Neural cell (in vitro differentiated cells): ENCODE results near the gene CCDC81. TPM values are rescaled to one million over a fixed set of nuclear protein-coding genes. Genes with fewer than 3 reads are reported as not detected.

Experiments
- H2AFZ ChIP-seq: fragments of 200-600, 300-800 bp; sonication (generic), shearing (Covaris generic); 2 replicates; pipeline ENCODE4 v1.6.0; 2014; ENCODE audit warnings: low read depth, mild to moderate bottlenecking, antibody characterized with exemption, low read length, moderate library complexity
- H3F3A ChIP-seq: fragments of 200-600 bp; shearing (Covaris generic); 2 replicates; pipeline ENCODE4 v1.6.1; 2016; ENCODE audit warnings: mild to moderate bottlenecking, moderate library complexity, mixed read lengths, antibody characterized with exemption, low read length; ENCODE audit not compliant: insufficient read depth, poor library complexity, severe bottlenecking
- H3K27ac ChIP-seq: fragments of 200-600, 300-800 bp; sonication (generic), shearing (Covaris generic); 2 replicates; pipeline ENCODE4 v1.5.1; 2014; ENCODE audit warnings: mild to moderate bottlenecking, low read length, moderate library complexity
- H3K27me3 ChIP-seq: fragments of 300-800, 200-600 bp; sonication (generic), shearing (Covaris generic); 2 replicates; pipeline ENCODE4 v1.6.0; 2014; ENCODE audit warnings: mild to moderate bottlenecking, low read depth, low read length, moderate library complexity; ENCODE audit not compliant: insufficient read depth
- H3K36me3 ChIP-seq: fragments of 300-800, 200-600 bp; sonication (generic), shearing (Covaris generic); 2 replicates; pipeline ENCODE4 v1.5.1; 2014; ENCODE audit warnings: mild to moderate bottlenecking, antibody characterized with exemption, low read length, moderate library complexity; ENCODE audit not compliant: insufficient read depth
- H3K4me2 ChIP-seq: fragments of 300-800, 200-600 bp; sonication (generic), shearing (Covaris generic); 2 replicates; pipeline ENCODE4 v1.6.0; 2014; ENCODE audit warnings: mild to moderate bottlenecking, low read length
- H3K4me3 ChIP-seq: fragments of 300-800, 200-600 bp; sonication (generic), shearing (Covaris generic); 2 replicates; pipeline ENCODE4 v1.5.1; 2014; ENCODE audit warnings: mild to moderate bottlenecking, low read length, moderate library complexity
- H3K79me2 ChIP-seq: fragments of 200-600 bp; shearing (Covaris generic); replicated peaks from 2 replicates; pipeline ENCODE4 v1.6.0; 2014; ENCODE audit warnings: mild to moderate bottlenecking, low read length, moderate library complexity; ENCODE audit not compliant: insufficient read depth
- H3K9ac ChIP-seq: fragments of 300-800, 200-600 bp; sonication (generic), shearing (Covaris generic); 2 replicates; pipeline ENCODE4 v1.6.1; 2016; ENCODE audit warnings: mild to moderate bottlenecking, low read length, mixed read lengths
- H3K9me2 ChIP-seq: fragments of 200-600 bp; shearing (Covaris generic); 2 replicates; pipeline ENCODE4 v1.6.1; 2016; ENCODE audit warnings: mild to moderate bottlenecking, low read length, mixed read lengths; ENCODE audit not compliant: insufficient read depth
- H3K9me3 ChIP-seq: fragments of 200-600, 300-800 bp; sonication (generic), shearing (Covaris generic); 2 replicates; pipeline ENCODE4 v1.6.1; 2016; ENCODE audit warnings: mild to moderate bottlenecking, mixed run types, low read length, moderate library complexity, mixed read lengths
- H4K20me1 ChIP-seq: fragments of 200-600 bp; shearing (Covaris generic); 2 replicates; pipeline ENCODE4 v1.6.1; 2016; ENCODE audit warnings: mild to moderate bottlenecking, mixed run types; ENCODE audit not compliant: insufficient read depth
- CTCF ChIP-seq: fragments of 450-650 bp; IDR thresholded peaks from 2 replicates; pipeline ENCODE4 v1.5.1; 2014; ENCODE audit warnings: antibody characterized with exemption, mild to moderate bottlenecking, moderate library complexity; ENCODE audit not compliant: poor library complexity, severe bottlenecking
- EP300 ChIP-seq: fragments of 450-650 bp; conservative IDR thresholded peaks from 2 replicates; pipeline ENCODE4 v1.6.1; 2014; ENCODE audit warnings: antibody characterized with exemption, mild to moderate bottlenecking, moderate library complexity; ENCODE audit not compliant: poor library complexity, severe bottlenecking
- EZH2 ChIP-seq: fragments of 200-600, 300-800 bp; shearing (Covaris generic), sonication (generic); IDR thresholded peaks from 2 replicates; pipeline ENCODE4 v1.6.1; 2014; ENCODE audit warnings: antibody characterized with exemption, low read length, borderline replicate concordance, mild to moderate bottlenecking; ENCODE audit not compliant: insufficient read depth, poor library complexity, severe bottlenecking
- MXI1 ChIP-seq: fragments of 450-650 bp; conservative IDR thresholded peaks from 2 replicates; pipeline ENCODE4 v1.6.1; 2014; ENCODE audit warnings: antibody characterized with exemption, mild to moderate bottlenecking; ENCODE audit not compliant: poor library complexity, severe bottlenecking
- POLR2AphosphoS5 ChIP-seq: IDR thresholded peaks from 2 replicates; pipeline ENCODE4 v1.6.1; 2012
- RAD21 ChIP-seq: fragments of 450-650 bp; conservative IDR thresholded peaks from 2 replicates; pipeline ENCODE4 v1.6.1; 2014; ENCODE audit warnings: antibody characterized with exemption, mild to moderate bottlenecking, moderate library complexity
- REST ChIP-seq: IDR thresholded peaks from 2 replicates; pipeline ENCODE4 v1.6.1; 2012; ENCODE audit warnings: borderline replicate concordance
- SMC3 ChIP-seq: fragments of 450-650 bp; conservative IDR thresholded peaks from 2 replicates; pipeline ENCODE4 v1.6.1; 2014; ENCODE audit warnings: antibody characterized with exemption, mild to moderate bottlenecking, moderate library complexity; ENCODE audit not compliant: poor library complexity
- TAF1 ChIP-seq: IDR thresholded peaks from 2 replicates; pipeline ENCODE4 v1.6.1; 2012; ENCODE audit warnings: low read depth
- polyA plus RNA-seq: library from polyadenylated mRNA; depleted of rRNA; stranded (reverse); fragments of >200 nt; gene quantifications from 2 replicates; pipeline ENCODE4 v1.2.3, GENCODE V29; 2014

The CCDC81 gene
- polyA plus RNA-seq, 1 donor from 2014 or later: 2.5 TPM

GRCh38 chr11:86365546-86365945 is 9.1 kb upstream of the CCDC81 start:
- Histone ChIP-seq H3K4me3 (no peak overlapping the region), H3K9me3 (no peaks in the 10 kb centered on the region), H2AFZ (no peak overlapping the region), H3K79me2 (no peaks in the 10 kb centered on the region), H4K20me1 (no peaks in the 10 kb centered on the region), H3K9ac (no peak overlapping the region), H3K4me2 (no peak overlapping the region), H3K36me3 (no peaks in the 10 kb centered on the region), H3K9me2 (no peaks in the 10 kb centered on the region), H3K27me3 (no peaks in the 10 kb centered on the region), H3F3A (no peaks in the 10 kb centered on the region), H3K27ac (no peak overlapping the region)
- no peak for TF ChIP-seq SMC3
- TF ChIP-seq EZH2: no peak
- TF ChIP-seq MXI1: no peak
- no peak for TF ChIP-seq REST
- no peak for TF ChIP-seq POLR2AphosphoS5
- TF ChIP-seq RAD21: no peak
- no peak for TF ChIP-seq TAF1
- TF ChIP-seq CTCF: no peak
- TF ChIP-seq EP300: no peak

GRCh38 chr11:86369668-86370067 is 5.0 kb upstream of the CCDC81 start:
- no peak overlapping the region for H2AFZ ChIP-seq
- no peaks in the 10 kb centered on the region for H4K20me1 ChIP-seq
- no peak overlapping the region for H3K9ac ChIP-seq
- TF ChIP-seq CTCF (no peak), SMC3 (no peak), EZH2 (no peak), TAF1 (no peak), RAD21 (no peak), MXI1 (no peak), POLR2AphosphoS5 (no peak), REST (no peak), EP300 (no peak)
- no peaks in the 10 kb centered on the region for H3K9me3 ChIP-seq
- no peaks in the 10 kb centered on the region for H3K79me2 ChIP-seq
- no peaks in the 10 kb centered on the region for H3F3A ChIP-seq
- no peak overlapping the region for H3K4me3 ChIP-seq
- no peaks in the 10 kb centered on the region for H3K9me2 ChIP-seq
- peak overlapping the region; percentile 60 for H3K27ac ChIP-seq
- no peaks in the 10 kb centered on the region for H3K27me3 ChIP-seq
- no peaks in the 10 kb centered on the region for H3K36me3 ChIP-seq
- H3K4me2 ChIP-seq: no peak overlapping the region
